SH-SY5Y (cell line): ENCODE results near the gene PRSS23.

Experiments used
- GATA2 ChIP-seq: IDR thresholded peaks from 2 replicates; pipeline ENCODE4 v1.6.1; 2011; ENCODE audit warnings: mild to moderate bottlenecking, low read depth, low read length
- GATA3 ChIP-seq: IDR thresholded peaks from 2 replicates; pipeline ENCODE4 v1.6.1; 2011; ENCODE audit warnings: low read depth, mild to moderate bottlenecking, low read length, moderate library complexity

GRCh38 chr11:86758171-86758570 lies 42.2 kb upstream of the PRSS23 start:
- TF ChIP-seq GATA2 (no peak), GATA3 (no peak)
